Cerebellar cortex (tissue), 1 donor: Measurements from ENCODE around the gene USF1.
"Not testable (repeated sequence)": the region's sequence is repeated elsewhere in the genome, so short reads cannot be mapped to it uniquely, and the experiment has no call there.

ENCODE experiments used
- DNase-seq: peaks from one replicate; pipeline ENCODE4 v3.0.0-alpha.2; 2015; ENCODE audit warnings: low spot score

The USF1 gene

GRCh38 chr1:161079436-161080110 lies 33.8 kb upstream of the USF1 start:
- no peak for DNase-seq

GRCh38 chr1:161077426-161077825 lies 31.6 kb upstream of the USF1 start:
- DNase-seq = no peak

- DNase-seq = no peak
Observed at GRCh38 chr1:161076410-161076809, 30.6 kb upstream of the USF1 start.

- no peak for DNase-seq
Observed at GRCh38 chr1:161074676-161075368, 29.0 kb upstream of the USF1 start.

GRCh38 chr1:161073474-161074121 lies 27.8 kb upstream of the USF1 start:
- DNase-seq = no peak

- DNase-seq = no peak
Observed at GRCh38 chr1:161072751-161073449, 27.1 kb upstream of the USF1 start.

- peak; percentile 38 for DNase-seq
Observed at GRCh38 chr1:161071886-161072371, 26.2 kb upstream of the USF1 start.

GRCh38 chr1:161070761-161071160 lies 25.0 kb upstream of the USF1 start:
- no peak for DNase-seq

GRCh38 chr1:161069731-161070270 lies 24.0 kb upstream of the USF1 start, which contains the start of gene ARHGAP30:
TSS of gene ARHGAP30 (minus strand) at chr1:161069891. CDS start at chr1:161069624, 267 bp downstream.
- DNase-seq = no peak

GRCh38 chr1:161069241-161069640 lies 23.5 kb upstream of the USF1 start:
- DNase-seq = no peak

- no peak for DNase-seq
Observed at GRCh38 chr1:161068306-161069234, 22.8 kb upstream of the USF1 start.

- DNase-seq = no peak
Observed at GRCh38 chr1:161066694-161067093, 20.9 kb upstream of the USF1 start.

GRCh38 chr1:161065681-161066080 lies 19.9 kb upstream of the USF1 start:
- not testable (repeated sequence) for DNase-seq

GRCh38 chr1:161063936-161064335 lies 18.2 kb upstream of the USF1 start:
- not testable (repeated sequence) for DNase-seq

- no peak for DNase-seq
Observed at GRCh38 chr1:161061419-161061818, 15.6 kb upstream of the USF1 start.

- no peak for DNase-seq
Observed at GRCh38 chr1:161059293-161059692, 13.5 kb upstream of the USF1 start.

- DNase-seq = no peak
Observed at GRCh38 chr1:161054805-161055204, 9.0 kb upstream of the USF1 start.

GRCh38 chr1:161054232-161054631 lies 8.5 kb upstream of the USF1 start:
- no peak for DNase-seq

GRCh38 chr1:161052899-161053298 lies 7.1 kb upstream of the USF1 start:
- no peak for DNase-seq

- no peak for DNase-seq
Observed at GRCh38 chr1:161051219-161051618, 5.4 kb upstream of the USF1 start.
